HFF-Myc (cell line): Measurements from ENCODE around the gene ARHGEF4.

Experiments used
- DNase-seq: peaks from one replicate; pipeline ENCODE4 v3.0.0-alpha.2; 2011; ENCODE audit warnings: low read depth; ENCODE audit errors: extremely low read depth
- H3K4me3 ChIP-seq: replicated peaks from 2 replicates; pipeline ENCODE4 v1.5.1; 2011; ENCODE audit warnings: low read depth, mild to moderate bottlenecking, control low read depth, low read length
- TF ChIP-seq, protein P1 (sequence below): IDR thresholded peaks from 2 replicates; pipeline ENCODE4 v1.5.1; 2012; ENCODE audit warnings: mild to moderate bottlenecking, low read depth, low read length, control low read depth; ENCODE audit errors: missing control alignments

ARHGEF4 gene

GRCh38 chr2:130823886-130824491 is 12.7 kb upstream of the ARHGEF4 start:
- TF ChIP-seq, protein P1, sequence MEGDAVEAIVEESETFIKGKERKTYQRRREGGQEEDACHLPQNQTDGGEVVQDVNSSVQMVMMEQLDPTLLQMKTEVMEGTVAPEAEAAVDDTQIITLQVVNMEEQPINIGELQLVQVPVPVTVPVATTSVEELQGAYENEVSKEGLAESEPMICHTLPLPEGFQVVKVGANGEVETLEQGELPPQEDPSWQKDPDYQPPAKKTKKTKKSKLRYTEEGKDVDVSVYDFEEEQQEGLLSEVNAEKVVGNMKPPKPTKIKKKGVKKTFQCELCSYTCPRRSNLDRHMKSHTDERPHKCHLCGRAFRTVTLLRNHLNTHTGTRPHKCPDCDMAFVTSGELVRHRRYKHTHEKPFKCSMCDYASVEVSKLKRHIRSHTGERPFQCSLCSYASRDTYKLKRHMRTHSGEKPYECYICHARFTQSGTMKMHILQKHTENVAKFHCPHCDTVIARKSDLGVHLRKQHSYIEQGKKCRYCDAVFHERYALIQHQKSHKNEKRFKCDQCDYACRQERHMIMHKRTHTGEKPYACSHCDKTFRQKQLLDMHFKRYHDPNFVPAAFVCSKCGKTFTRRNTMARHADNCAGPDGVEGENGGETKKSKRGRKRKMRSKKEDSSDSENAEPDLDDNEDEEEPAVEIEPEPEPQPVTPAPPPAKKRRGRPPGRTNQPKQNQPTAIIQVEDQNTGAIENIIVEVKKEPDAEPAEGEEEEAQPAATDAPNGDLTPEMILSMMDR, result no peak
- H3K4me3 ChIP-seq, result no peak overlapping the region
- DNase-seq, result no peak

GRCh38 chr2:130824492-130825061 is 12.1 kb upstream of the ARHGEF4 start:
- no peak overlapping the region for H3K4me3 ChIP-seq
- DNase-seq, result peak; percentile 77
- TF ChIP-seq, protein P1, result no peak

DNA sequence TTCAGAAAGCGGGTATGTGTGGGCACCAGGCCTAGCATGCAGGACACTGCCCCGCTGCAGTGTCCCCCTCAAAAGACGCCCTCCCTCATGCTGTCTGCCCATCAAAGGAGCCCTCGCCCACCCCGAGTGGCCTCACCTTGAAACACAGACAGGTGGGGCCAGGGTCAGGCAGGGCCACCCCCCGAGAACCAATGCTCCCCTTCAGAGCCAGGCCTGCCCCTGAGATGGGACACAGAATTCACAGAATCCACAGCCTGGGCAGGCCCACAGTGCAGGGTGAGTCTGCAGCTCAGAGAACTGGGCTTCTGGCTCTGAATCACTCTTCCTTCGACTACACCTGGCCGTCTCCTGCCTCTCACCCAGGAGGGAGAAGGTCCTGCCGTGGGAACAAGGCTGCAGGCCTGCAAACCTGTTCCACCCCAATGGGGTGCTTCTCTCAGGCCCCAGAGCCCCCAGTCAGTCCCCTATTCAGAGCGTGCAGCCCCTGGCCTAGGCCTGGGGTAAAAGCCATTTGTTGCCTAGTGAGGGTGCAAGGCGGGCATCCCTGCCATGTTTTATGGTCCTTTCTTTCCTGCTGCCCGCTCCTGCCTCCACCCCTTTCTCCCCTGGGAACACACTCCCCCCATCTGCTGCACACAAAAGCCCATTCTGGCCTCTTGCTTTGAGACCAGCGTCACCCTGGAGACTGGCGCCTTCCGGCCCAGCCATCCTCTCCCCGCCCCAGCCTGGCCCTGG is 11.3 kb upstream of the ARHGEF4 start:
- no peak for DNase-seq
- TF ChIP-seq, protein P1, result no peak
- no peak overlapping the region for H3K4me3 ChIP-seq

DNA sequence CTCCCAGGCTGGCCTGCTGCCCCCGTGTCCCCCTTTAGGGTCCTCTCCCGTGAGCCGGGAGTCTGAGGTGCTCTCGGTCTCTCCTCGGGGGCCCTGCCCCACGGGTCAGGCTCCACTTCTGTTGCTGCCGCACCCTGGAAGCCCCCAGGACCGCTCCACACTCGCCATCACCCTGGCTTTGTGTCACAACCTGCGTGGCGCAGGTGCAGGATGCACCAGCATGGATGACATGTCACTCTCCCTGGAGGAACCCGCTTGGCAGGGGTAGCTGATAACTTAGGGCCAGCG is 10.8 kb upstream of the ARHGEF4 start:
- DNase-seq, result no peak
- no peak overlapping the region for H3K4me3 ChIP-seq
- TF ChIP-seq, protein P1, result no peak

- TF ChIP-seq, protein P1, result no peak
- DNase-seq, result no peak
- no peak overlapping the region for H3K4me3 ChIP-seq
Observed at GRCh38 chr2:130826419-130826818, 10.3 kb upstream of the ARHGEF4 start.

- TF ChIP-seq, protein P1, result no peak
- H3K4me3 ChIP-seq, result no peak overlapping the region
Observed at GRCh38 chr2:130826821-130827501, 9.8 kb upstream of the ARHGEF4 start.

More at GRCh38 chr2:130826821-130827501, 9.8 kb upstream of the ARHGEF4 start:
- DNase-seq, result no peak
